GM19395 (cell line): ENCODE measurements around the gene TMEM79.
A peak's percentile ranks its signal among the peaks of the same experiment; 100 is the strongest.
"Not testable (repeated sequence)": the region's sequence is repeated elsewhere in the genome, so short reads cannot be mapped to it uniquely, and the experiment has no call there.

Experiments used
- ATAC-seq: cut with Tn5 transposase; IDR thresholded peaks from one replicate; pipeline ENCODE4 v1.9.1; 2021; ENCODE audit warnings: mild to moderate bottlenecking, moderate library complexity; ENCODE audit not compliant: unreplicated experiment

The TMEM79 gene

DNA sequence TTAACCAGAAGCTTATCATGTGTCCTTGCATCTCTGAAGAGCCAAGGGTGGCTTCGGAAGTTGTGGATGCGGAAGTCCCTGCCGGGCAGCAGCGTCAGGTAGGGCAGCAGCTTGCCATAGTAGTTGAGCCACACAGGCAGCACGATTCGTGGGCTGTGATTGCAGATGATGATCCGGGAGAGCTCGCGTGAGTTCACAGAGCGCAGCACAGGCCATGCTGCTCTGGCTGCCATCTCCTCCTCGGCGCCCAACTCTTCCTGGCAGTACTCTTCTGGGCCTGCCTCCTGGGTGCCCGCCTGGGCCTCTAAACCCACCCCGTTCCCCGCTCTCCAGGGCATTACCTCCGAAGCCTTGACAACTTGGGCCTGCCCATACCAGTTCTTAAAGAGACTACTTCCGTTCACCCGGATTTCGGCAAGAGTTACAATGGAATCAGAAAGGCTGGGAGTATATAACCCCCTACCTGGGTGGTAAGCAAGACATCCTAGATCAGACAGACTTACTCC lies 14.8 kb downstream of the TMEM79 start, which contains the start of gene VHLL:
Gene VHLL, minus strand, starts transcription at position 456 of the 506 bp plus-strand sequence. Its CDS starts 118 bp downstream, at position 338.
- no peak for ATAC-seq

DNA sequence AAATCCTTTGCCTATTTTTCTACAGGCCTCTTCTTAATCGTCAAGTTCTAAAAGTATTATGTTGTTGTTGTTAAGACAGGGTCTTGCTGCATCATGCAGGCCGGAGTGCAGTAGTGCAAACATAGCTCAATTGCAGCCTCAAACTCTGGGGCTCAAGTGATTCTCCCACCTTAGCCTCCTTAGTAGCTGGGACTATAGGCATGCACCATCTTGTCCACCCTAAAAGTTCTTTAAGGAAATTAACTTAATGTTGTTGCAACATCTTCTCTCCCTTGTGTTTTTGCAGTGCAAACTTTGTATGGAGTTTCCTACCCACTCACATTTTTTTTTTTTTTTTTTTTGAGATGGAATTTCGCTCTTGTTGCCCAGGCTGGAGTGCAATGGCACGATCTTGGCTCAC lies 19.1 kb downstream of the TMEM79 start:
- ATAC-seq = no peak

DNA sequence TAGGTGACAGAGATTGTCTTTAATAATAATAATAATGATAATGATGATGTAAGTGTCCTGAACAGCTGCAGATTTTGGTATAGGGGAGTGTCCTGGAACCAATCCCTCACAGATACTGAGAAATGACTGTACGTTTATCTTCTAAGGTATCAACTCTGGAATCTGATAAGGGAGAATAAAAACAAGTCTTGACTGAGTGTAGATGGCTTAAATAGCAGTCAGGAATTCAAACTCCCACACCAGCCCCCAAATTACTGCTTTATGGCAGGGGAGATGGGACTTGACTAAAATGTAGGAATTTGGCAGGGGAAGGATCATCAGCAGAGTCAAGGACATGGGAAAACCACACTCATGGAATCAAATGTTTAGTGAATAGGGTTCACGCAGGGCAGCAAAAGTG lies 21.1 kb downstream of the TMEM79 start:
- no peak for ATAC-seq

DNA sequence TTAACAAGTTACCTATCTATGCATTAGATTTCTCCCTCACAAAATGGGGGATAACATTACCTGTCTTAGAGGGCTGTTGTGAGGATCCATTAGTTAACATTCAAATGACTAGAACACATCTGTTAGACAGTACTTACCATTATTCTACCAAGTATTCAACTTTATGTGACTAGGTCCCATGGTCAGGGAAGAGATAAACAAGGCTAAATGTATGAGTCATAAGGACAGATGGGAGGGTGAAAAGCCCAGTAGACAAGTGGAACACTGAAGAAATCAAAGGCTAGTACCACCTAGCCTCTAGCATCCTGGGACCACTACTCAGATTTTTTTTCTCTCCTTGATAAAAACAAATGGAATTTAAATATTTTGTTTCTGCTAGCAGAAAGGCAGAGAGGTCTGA lies 24.0 kb downstream of the TMEM79 start:
- no peak for ATAC-seq

DNA sequence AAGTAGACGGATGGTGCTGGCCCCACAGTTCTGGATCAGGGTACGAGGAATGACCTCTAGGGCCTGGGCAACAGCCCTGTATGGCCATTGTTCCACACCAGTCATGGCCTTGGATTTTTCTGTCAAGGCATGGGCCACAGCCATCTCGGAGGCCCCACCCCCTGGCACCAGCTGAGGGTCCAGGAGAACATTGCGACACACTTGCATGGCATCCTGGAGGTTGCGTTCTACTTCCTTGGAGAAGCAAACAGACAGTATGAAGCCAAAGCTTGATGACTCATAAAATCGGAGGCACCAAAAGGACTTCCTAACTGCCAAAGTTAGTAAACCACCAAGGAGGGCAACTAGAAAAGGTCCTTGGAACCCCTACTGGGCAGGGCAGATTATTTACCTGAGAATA lies 26.8 kb downstream of the TMEM79 start:
- ATAC-seq = no peak

DNA sequence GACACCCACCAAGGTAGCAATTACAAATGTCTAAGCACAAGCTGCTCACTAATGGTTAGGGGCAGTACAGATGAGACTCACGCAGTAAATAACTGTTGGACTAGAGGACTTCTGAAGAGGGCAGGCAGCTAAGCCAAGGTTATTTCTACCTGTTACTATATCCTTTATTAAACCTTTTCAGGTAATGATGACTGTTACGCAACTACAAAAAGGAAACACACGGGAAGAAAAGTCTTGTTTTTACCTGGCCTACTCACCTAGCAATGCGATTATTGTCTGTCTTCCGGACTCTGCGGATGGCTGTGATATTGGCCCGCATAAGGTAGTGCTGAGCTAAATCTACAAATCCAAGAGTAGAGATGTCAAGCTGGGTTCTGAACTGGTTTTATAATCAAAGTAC lies 32.8 kb downstream of the TMEM79 start:
- ATAC-seq = no peak

DNA sequence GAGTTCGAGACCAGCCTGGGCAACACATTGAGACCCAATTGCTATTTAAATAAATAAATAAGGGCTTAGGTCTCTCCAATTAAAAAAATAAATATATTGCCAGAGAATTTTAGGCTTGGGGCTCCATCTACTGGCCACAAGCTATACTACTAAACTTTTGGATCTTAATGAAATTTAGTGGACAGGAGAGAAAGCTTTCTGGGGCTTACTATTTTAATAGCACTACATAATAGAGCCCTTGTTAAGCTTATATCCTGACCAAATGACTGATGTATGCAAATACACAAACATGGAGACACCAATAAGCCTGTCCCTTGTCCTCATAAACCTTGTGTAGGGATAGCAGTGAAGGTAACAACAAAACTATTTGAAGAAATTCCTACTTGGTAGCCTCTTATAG lies 35.5 kb downstream of the TMEM79 start:
- ATAC-seq = no peak

DNA sequence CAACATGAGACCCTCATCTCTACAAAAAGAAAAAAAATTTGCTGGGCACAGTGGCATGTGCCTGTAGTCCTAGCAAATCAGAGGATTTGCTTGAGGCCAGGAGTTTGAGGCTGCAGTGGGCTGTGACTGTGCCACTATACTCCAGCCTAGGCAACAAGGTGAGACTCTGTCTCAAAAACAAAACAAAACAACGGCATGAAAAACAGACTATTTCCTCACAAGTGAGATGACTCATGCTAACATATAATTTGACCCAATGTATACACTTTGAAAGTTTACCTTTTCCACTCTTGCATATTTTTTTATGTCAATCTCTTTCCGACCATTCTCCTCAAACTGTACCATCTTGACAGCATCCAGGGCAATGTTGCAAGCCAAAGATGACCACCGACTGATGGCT lies 36.4 kb downstream of the TMEM79 start:
- no peak for ATAC-seq

DNA sequence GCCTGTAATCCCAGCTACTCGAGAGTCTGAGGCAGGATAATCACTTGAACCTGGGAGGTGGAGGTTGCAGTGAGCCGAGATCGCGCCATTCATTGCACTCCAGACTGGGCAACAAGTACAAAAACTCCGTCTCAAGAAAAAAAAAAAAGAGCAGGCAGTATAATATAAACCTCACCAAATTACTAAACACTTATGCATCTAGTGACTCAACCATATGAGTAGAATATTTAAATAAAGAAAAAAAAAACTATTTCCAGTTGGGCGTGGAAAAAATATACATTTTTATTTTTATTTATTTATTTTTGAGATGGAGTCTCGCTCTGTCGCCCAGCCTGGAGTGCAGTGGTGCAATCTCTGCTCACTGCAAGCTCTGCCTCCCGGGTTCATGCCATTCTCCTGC lies 39.1 kb downstream of the TMEM79 start:
- ATAC-seq = not testable (repeated sequence)

DNA sequence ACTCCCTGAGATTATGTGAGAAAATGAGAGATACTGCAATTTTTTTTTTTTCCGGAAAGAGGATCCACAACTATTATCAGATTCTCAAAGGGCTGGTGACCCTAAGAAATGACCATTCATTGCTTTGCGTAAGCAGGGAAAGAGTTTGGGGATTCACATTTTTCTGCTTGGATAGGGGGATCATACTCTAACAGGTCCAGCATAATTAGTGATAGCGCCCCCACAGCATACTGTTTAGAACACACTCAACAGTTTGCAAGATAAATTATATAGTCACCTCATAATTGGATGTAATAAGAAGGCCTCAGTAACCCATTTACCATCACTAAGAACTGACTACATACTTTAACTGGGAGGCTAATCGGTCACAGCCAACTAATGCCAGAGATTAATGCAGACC lies 52.1 kb downstream of the TMEM79 start:
- ATAC-seq = no peak

DNA sequence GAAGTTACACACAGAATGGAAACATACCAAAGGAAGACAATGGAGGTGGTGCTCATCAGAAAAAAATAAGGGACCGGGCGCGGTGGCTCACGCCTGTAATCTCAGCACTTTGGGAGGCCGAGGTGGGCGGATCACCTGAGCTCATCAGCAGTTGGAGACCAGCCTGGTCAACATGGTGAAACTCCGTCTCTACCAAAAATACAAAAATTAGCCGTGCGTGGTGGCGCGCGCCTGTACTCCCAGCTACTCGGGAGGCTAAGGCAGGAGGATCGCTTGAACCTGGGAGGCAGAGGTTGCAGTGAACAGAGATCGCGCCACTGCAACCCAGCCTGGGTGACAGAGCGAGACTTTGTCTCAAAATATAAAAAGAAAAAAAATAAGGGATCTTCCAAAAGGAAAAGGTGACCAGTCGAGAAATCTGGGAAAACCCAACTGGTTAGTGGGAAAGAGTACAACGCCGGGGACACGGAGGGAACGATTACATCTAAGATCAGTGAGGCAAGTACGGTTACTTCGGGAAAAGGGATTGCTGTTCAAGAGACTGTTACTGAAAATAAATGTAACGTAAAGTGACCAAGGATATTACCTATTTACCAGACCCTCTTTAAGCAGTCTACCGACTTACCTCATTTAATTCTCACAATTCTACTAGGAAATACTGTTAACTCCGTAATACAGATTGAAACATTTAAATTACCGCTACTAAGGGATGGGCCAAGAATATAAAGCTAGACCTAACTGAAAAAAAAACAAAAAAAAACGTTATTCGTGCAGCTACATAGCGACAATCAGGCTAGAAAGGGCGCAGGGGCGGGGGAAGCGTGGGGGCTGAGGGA lies 53.1 kb downstream of the TMEM79 start:
- no peak for ATAC-seq

DNA sequence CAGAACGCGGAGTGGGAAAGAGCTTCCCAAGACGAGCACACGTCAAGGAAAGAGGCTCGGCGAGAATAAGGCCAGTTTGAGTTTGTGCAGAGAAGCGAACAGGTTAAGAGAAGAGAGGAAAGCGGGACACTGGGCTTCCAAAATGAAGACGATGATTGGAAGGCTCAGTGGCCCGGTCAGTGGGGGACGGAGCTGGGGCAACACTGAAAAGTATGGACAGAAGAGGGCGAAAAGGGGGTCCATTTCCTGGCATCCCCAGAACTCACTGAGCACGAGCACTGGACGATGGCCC lies 53.7 kb downstream of the TMEM79 start:
- ATAC-seq = no peak

DNA sequence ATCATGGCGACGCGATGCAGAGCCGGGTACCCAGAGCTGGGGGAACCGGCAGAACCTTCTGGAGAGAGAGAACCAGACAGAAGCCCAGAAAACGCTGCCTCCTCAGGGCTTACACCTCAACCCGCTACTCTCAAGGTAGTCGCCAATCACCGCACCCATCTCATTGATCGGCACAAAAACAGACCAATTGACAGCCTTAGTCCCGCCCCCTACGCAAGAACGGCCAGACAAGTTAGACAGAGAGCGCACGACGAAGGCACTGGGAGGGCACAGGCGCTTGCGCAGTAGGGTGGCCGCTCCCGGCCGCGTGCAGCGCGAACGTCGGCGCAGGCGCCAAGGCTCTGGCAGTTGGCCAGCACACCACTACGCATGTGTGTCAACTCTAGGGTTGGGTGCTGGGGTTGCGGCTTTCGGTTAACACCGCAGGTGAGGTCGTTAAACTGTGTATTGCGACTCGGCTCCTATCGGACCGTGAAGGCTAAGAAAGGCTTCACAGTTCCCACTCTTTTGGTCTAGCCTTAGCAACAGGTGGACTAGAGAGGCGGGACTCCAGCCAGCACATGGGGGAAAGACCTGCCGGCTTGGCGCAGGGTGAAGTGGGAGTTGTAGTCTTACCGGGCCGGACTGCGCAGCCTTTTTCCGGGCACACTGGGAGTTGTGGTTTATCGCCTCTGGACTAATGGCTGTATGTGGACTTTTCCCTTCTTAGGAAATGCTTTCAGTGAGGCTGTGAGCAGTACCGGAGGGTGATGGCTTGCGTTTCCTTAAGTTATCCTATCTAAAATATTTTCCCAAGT lies 54.3 kb downstream of the TMEM79 start, which contains the start of the genes CCT3 and TSACC:
Gene CCT3, minus strand, starts transcription at position 113 of the 797 bp plus-strand sequence. Its CDS starts 108 bp downstream, at position 5.
Gene TSACC, plus strand, starts transcription at position 347 of the 797 bp plus-strand sequence. CDS start 1,232 bp downstream, outside the sequence.
- peak; percentile 92 for ATAC-seq
